A673 (cell line): ENCODE measurements around the gene RAPGEF5. TPM values are rescaled to one million over a fixed set of nuclear protein-coding genes. Genes with fewer than 3 reads are reported as not detected.

Source experiments
- BruUV-seq: library from RNA; stranded (reverse); fragments of 400-500 nt; replicated peaks from 2 replicates; lab custom pipeline; 2021; lab: Mats Ljungman, UMichigan
- CTCF ChIA-PET: fragments of 300-600 bp; sonication (Branson Sonifier 250); formaldehyde crosslinking; loops from one replicate; lab custom pipeline; 2022; ENCODE audit warnings: antibody characterized with exemption; lab: Charles Lee
- POLR2A ChIA-PET: fragments of 300-600 bp; sonication (Branson Sonifier 250); formaldehyde crosslinking; loops from one replicate; lab custom pipeline; 2022; ENCODE audit warnings: antibody characterized with exemption; ENCODE audit not compliant: low non-redundant PET; lab: Charles Lee
- DNase-seq: peaks from one replicate; pipeline ENCODE4 v3.0.0-alpha.2; 2015; ENCODE audit warnings: low spot score
- H3K27ac ChIP-seq: fragments of 200-600 bp; sonication (generic); 2 replicates; pipeline ENCODE4 v1.5.1; 2016; ENCODE audit warnings: mixed run types, low read depth, mild to moderate bottlenecking, mixed read lengths, antibody characterized with exemption, low read length; ENCODE audit not compliant: poor library complexity, severe bottlenecking
- H3K27me3 ChIP-seq: fragments of 200-600 bp; sonication (generic); replicated peaks from 2 replicates; pipeline ENCODE4 v1.6.1; 2017; ENCODE audit warnings: mixed run types, low read depth, mild to moderate bottlenecking, mixed read lengths, antibody characterized with exemption, low read length; ENCODE audit not compliant: insufficient read depth, poor library complexity
- H3K36me3 ChIP-seq: fragments of 200-600 bp; sonication (generic); 2 replicates; pipeline ENCODE4 v1.6.1; 2016; ENCODE audit warnings: mixed run types, mild to moderate bottlenecking, mixed read lengths, antibody characterized with exemption, low read length; ENCODE audit not compliant: insufficient read depth, poor library complexity, severe bottlenecking
- H3K4me1 ChIP-seq: fragments of 200-600 bp; sonication (generic); 2 replicates; pipeline ENCODE4 v1.6.1; 2017; ENCODE audit warnings: mixed run types, mild to moderate bottlenecking, mixed read lengths, antibody characterized with exemption, low read length; ENCODE audit not compliant: insufficient read depth, poor library complexity, severe bottlenecking
- H3K4me3 ChIP-seq: fragments of 200-600 bp; sonication (generic); 2 replicates; pipeline ENCODE4 v1.5.1; 2016; ENCODE audit warnings: low read depth, mixed run types, mild to moderate bottlenecking, mixed read lengths, low read length; ENCODE audit not compliant: poor library complexity, severe bottlenecking
- H3K9me3 ChIP-seq: fragments of 200-600 bp; sonication (generic); 2 replicates; pipeline ENCODE4 v1.6.1; 2016; ENCODE audit warnings: mixed run types, low read depth, mild to moderate bottlenecking, mixed read lengths, antibody characterized with exemption, low read length; ENCODE audit not compliant: poor library complexity, severe bottlenecking
- CTCF ChIP-seq: fragments of 300-800, 200-600 bp; sonication (generic); conservative IDR thresholded peaks from 2 replicates; pipeline ENCODE4 v1.5.1; 2017; ENCODE audit warnings: low read depth, mild to moderate bottlenecking, antibody characterized with exemption, low read length, moderate library complexity, mixed read lengths
- EZH2 ChIP-seq: fragments of 200-600 bp; sonication (generic); IDR thresholded peaks from 2 replicates; pipeline ENCODE4 v1.6.1; 2017; ENCODE audit warnings: borderline replicate concordance, low read depth, mild to moderate bottlenecking, mixed read lengths, antibody characterized with exemption, low read length; ENCODE audit not compliant: poor library complexity, severe bottlenecking
- intact Hi-C: fragments of 100-400 bp; cut with micrococcal nuclease; formaldehyde crosslinking; loops from one replicate; pipeline ENCODE4 v1.10.0; 2022; ENCODE audit not compliant: unreplicated experiment
- total RNA-seq: library from RNA; stranded (reverse); gene quantifications from 2 replicates; pipeline ENCODE4 v1.2.3, GENCODE V29; 2021

The RAPGEF5 gene
- total RNA-seq, 1 experiment from 2014 or later, result 10.7 TPM

- Histone ChIP-seq H3K4me3 (no peak overlapping the region), H3K36me3 (no peaks in the 10 kb centered on the region), H3K27ac (no peak overlapping the region), H3K4me1 (peaks cover 5% of the 10 kb centered on the region), H3K9me3 (no peaks in the 10 kb centered on the region), H3K27me3 (no peaks in the 10 kb centered on the region)
- ChIA-PET CTCF (no interaction called here), POLR2A (no interaction called here)
- no TSS peak for BruUV-seq
- DNase-seq, result no peak
- intact Hi-C loops, result no loop called here
- no peak for TF ChIP-seq CTCF
- no peak for TF ChIP-seq EZH2
Observed at GRCh38 chr7:22288202-22288601, 68.8 kb downstream of the RAPGEF5 start.

- H3K27me3 ChIP-seq, result no peaks in the 10 kb centered on the region
- BruUV-seq, result no TSS peak
- peaks cover 5% of the 10 kb centered on the region for H3K4me1 ChIP-seq
- intact Hi-C loops, result no loop called here
- DNase-seq, result no peak
- H3K9me3 ChIP-seq, result no peaks in the 10 kb centered on the region
- H3K36me3 ChIP-seq, result no peaks in the 10 kb centered on the region
- no peak overlapping the region for H3K4me3 ChIP-seq
- H3K27ac ChIP-seq, result no peak overlapping the region
- TF ChIP-seq EZH2 (no peak), CTCF (no peak)
- ChIA-PET POLR2A (no interaction called here), CTCF (no interaction called here)
Observed at GRCh38 chr7:22287412-22287811, 69.5 kb downstream of the RAPGEF5 start.

GRCh38 chr7:22286436-22286835 lies 70.5 kb downstream of the RAPGEF5 start:
- POLR2A ChIA-PET, result no interaction called here
- TF ChIP-seq CTCF (no peak), EZH2 (no peak)
- CTCF ChIA-PET, result no interaction called here
- H3K36me3 ChIP-seq, result no peaks in the 10 kb centered on the region
- BruUV-seq, result no TSS peak
- no peak overlapping the region for H3K27ac ChIP-seq
- no peaks in the 10 kb centered on the region for H3K27me3 ChIP-seq
- no peak for DNase-seq
- no peaks in the 10 kb centered on the region for H3K4me1 ChIP-seq
- H3K9me3 ChIP-seq, result no peaks in the 10 kb centered on the region
- intact Hi-C loops, result no loop called here
- no peak overlapping the region for H3K4me3 ChIP-seq
